ENCODE data around the gene FASN. TPM values are rescaled to one million over a fixed set of nuclear protein-coding genes. Genes with fewer than 3 reads are reported as not detected.

FASN gene
- total and polyA plus RNA-seq, 2 donors (not counting 3 experiments of a cell fraction or from before 2014, with no cell fraction given) = 101 to 360 TPM

- no peaks in the 10 kb centered on the region for H3K9me3 ChIP-seq (replicated peaks; ENCODE audit: control insufficient read depth, insufficient read depth, low read length)
- H3K4me1 ChIP-seq (ENCODE audit: control insufficient read depth, extremely low read depth, insufficient read depth, low read length) = peaks cover 20% of the 10 kb centered on the region
- peaks cover 53% of the 10 kb centered on the region for H3K79me2 ChIP-seq (ENCODE audit: control insufficient read depth, insufficient read depth, low read length)
- POLR2A ChIA-PET = interaction anchor here (2.2 kb wide), 1 partner anchor 10 kb away, joined by 9 read pairs; no protein-coding TSS in a partner anchor
- CTCF ChIA-PET = interaction anchor here (1.2 kb wide), 1 partner anchor 55 kb away, joined by 3 read pairs; no protein-coding TSS in a partner anchor
- no peaks in the 10 kb centered on the region for H3K9me1 ChIP-seq (replicated peaks; ENCODE audit: control insufficient read depth, extremely low read depth, insufficient read depth, low read length)
- FAIRE-seq (no peak), DNase-seq (ENCODE audit: low read depth, low spot score) (no peak)
- no peaks in the 10 kb centered on the region for H4K20me1 ChIP-seq (replicated peaks; ENCODE audit: control insufficient read depth, extremely low read depth, insufficient read depth, low read length)
- no peak overlapping the region for H3K27ac ChIP-seq (ENCODE audit: insufficient read depth, low read depth, low read length)
- H3K9ac ChIP-seq (replicated peaks; ENCODE audit: extremely low read depth, insufficient read depth, low read length) = peak overlapping the region; percentile 81
- TF ChIP-seq JUN (IDR thresholded peaks at IDR 0.05; ENCODE audit: borderline replicate concordance, insufficient read depth, insufficient read length, low read depth) = no peak
- TF ChIP-seq MAX (IDR thresholded peaks at IDR 0.05; ENCODE audit: insufficient read depth, insufficient read length) = no peak
- TF ChIP-seq FOS (IDR thresholded peaks at IDR 0.05; ENCODE audit: borderline replicate concordance, insufficient read depth, low read length) = no peak
- no peak for TF ChIP-seq EZH2 (IDR thresholded peaks at IDR 0.05; ENCODE audit: borderline replicate concordance, low read depth, low read length, severe bottlenecking)
- TF ChIP-seq GATA2 (IDR thresholded peaks at IDR 0.05; ENCODE audit: insufficient read depth, insufficient read length, low read depth, low read length) = no peak
- no peak for TF ChIP-seq POLR2AphosphoS5 (IDR thresholded peaks at IDR 0.05; ENCODE audit: insufficient read depth, low read depth, low read length)
- no peak for TF ChIP-seq CTCF (IDR thresholded peaks at IDR 0.05; ENCODE audit: extremely low read depth in 1 of 2, insufficient read depth in 1 of 2, low read depth in 1 of 2, low read length in 2 of 2)
- no peak for TF ChIP-seq POLR2A (IDR thresholded peaks at IDR 0.05; ENCODE audit: low read depth, low read length)
- no peak for TF ChIP-seq MYC (IDR thresholded peaks at IDR 0.05; ENCODE audit: low read depth, low read length)
- H3K4me3 ChIP-seq (replicated peaks in 1 of 3; ENCODE audit: insufficient read depth in 1 of 3, low read depth in 1 of 3, low read length in 3 of 3) = peak overlapping the region; percentile 27 to 78 (median 54)
- H2AFZ ChIP-seq (ENCODE audit: low read depth, low read length) = no peak overlapping the region
- BruUV-seq (replicated peaks) = no TSS peak
- intact Hi-C loops (cut with micrococcal nuclease) = loop anchor here (5.0 kb wide), 2 partner anchors 119 to 131 kb away; partner anchors contain the start of genes ASPSCR1 and SLC16A3
- peaks cover 21 to 26% of the 10 kb centered on the region in 2 experiments for H3K36me3 ChIP-seq (ENCODE audit: control insufficient read depth in 2 of 2, extremely low read depth in 1 of 2, insufficient read depth in 2 of 2, low read length in 2 of 2)
- H3K27me3 ChIP-seq (ENCODE audit: control insufficient read depth in 2 of 2, insufficient read depth in 2 of 2, low read length in 2 of 2) = no peaks in the 10 kb centered on the region
- H3K4me2 ChIP-seq (ENCODE audit: insufficient read depth, low read length) = peak overlapping the region; percentile 26
- dilution Hi-C loops (cut with MboI; ENCODE audit: extremely low pct_ligation_motif_present, low sequenced_read_pairs) = no loop called here
These were observed 1.3 kb downstream of the FASN start for GRCh38 chr17:82096709-82097183.
